Measurements from ENCODE around the gene NDUFA8. TPM values are rescaled to one million over a fixed set of nuclear protein-coding genes. Genes with fewer than 3 reads are reported as not detected.

NDUFA8 gene
- polyA plus RNA-seq, 1 experiment: 90.4 TPM

GRCh38 chr9:122179690-122180074 lies 20.1 kb upstream of the NDUFA8 start:
- H3K9me3 ChIP-seq (ENCODE audit: control insufficient read depth, insufficient read depth, low read length): no peaks in the 10 kb centered on the region
- TF ChIP-seq, protein P1, sequence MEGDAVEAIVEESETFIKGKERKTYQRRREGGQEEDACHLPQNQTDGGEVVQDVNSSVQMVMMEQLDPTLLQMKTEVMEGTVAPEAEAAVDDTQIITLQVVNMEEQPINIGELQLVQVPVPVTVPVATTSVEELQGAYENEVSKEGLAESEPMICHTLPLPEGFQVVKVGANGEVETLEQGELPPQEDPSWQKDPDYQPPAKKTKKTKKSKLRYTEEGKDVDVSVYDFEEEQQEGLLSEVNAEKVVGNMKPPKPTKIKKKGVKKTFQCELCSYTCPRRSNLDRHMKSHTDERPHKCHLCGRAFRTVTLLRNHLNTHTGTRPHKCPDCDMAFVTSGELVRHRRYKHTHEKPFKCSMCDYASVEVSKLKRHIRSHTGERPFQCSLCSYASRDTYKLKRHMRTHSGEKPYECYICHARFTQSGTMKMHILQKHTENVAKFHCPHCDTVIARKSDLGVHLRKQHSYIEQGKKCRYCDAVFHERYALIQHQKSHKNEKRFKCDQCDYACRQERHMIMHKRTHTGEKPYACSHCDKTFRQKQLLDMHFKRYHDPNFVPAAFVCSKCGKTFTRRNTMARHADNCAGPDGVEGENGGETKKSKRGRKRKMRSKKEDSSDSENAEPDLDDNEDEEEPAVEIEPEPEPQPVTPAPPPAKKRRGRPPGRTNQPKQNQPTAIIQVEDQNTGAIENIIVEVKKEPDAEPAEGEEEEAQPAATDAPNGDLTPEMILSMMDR (IDR thresholded peaks at IDR 0.05; ENCODE audit: low read depth, low read length): no peak
- ChIA-PET CTCF (no interaction called here), POLR2A (no interaction called here)
- H3K27me3 ChIP-seq (ENCODE audit: control insufficient read depth, insufficient read depth, low read length): peaks cover 33% of the 10 kb centered on the region
- no peak overlapping the region for H3K4me3 ChIP-seq (ENCODE audit: low read depth, low read length)
- no peak for DNase-seq (ENCODE audit: low read depth, low spot score)
- H3K27ac ChIP-seq (ENCODE audit: low read depth, low read length): no peak overlapping the region

DNA sequence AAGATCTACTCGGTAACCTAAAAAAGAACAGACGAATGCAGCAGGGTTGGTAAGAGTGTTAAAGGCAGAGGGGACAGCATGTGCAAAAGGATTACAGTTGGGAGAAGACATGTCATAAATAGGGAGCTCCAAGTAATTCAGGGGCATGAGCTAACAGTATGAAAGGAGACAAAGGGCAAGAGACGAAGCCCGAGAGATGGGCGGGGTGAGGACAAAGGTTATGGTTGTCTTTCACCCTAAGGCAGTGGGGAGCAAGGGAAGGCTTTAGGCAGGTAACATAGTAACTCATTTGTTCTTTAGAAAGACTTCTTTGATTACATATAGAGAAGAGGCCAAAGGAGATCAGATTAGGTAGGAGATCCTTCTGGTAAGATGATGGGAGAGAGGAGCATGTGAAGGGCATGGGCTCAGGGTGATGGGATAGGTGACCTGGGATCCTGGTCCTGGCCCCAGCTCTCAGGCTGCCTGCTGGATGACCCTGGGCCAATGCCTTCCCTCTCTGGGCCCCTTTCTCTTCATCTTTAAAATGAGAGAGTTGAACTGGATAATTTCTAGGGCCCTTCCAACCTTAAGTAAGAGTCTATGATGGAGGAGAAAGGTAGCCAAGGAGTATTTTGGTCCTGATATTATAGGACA lies 19.6 kb upstream of the NDUFA8 start:
- peaks cover 30% of the 10 kb centered on the region for H3K27me3 ChIP-seq (ENCODE audit: control insufficient read depth, insufficient read depth, low read length)
- DNase-seq (ENCODE audit: low read depth, low spot score): no peak
- POLR2A ChIA-PET: interaction anchor here (0.7 kb wide), 1 partner anchor 47 kb away, joined by 3 read pairs; no protein-coding TSS in a partner anchor
- H3K4me3 ChIP-seq (ENCODE audit: low read depth, low read length): no peak overlapping the region
- no peak overlapping the region for H3K27ac ChIP-seq (ENCODE audit: low read depth, low read length)
- TF ChIP-seq, protein P1 (IDR thresholded peaks at IDR 0.05; ENCODE audit: low read depth, low read length): no peak
- CTCF ChIA-PET: interaction anchor here (1.0 kb wide), 1 partner anchor 80 kb away, joined by 3 read pairs; no protein-coding TSS in a partner anchor
- no peaks in the 10 kb centered on the region for H3K9me3 ChIP-seq (ENCODE audit: control insufficient read depth, insufficient read depth, low read length)

GRCh38 chr9:122176916-122177315 lies 17.3 kb upstream of the NDUFA8 start:
- Histone ChIP-seq H3K27me3 (ENCODE audit: control insufficient read depth, insufficient read depth, low read length) (peaks cover 18% of the 10 kb centered on the region), H3K4me3 (ENCODE audit: low read depth, low read length) (no peak overlapping the region), H3K9me3 (ENCODE audit: control insufficient read depth, insufficient read depth, low read length) (no peaks in the 10 kb centered on the region), H3K27ac (ENCODE audit: low read depth, low read length) (no peak overlapping the region)
- TF ChIP-seq, protein P1 (IDR thresholded peaks at IDR 0.05; ENCODE audit: low read depth, low read length): no peak
- no peak for DNase-seq (ENCODE audit: low read depth, low spot score)
- ChIA-PET POLR2A (no interaction called here), CTCF (no interaction called here)

GRCh38 chr9:122173670-122174069 lies 14.1 kb upstream of the NDUFA8 start:
- POLR2A ChIA-PET: no interaction called here
- H3K27ac ChIP-seq (ENCODE audit: low read depth, low read length): no peak overlapping the region
- H3K27me3 ChIP-seq (ENCODE audit: control insufficient read depth, insufficient read depth, low read length): peaks cover 29% of the 10 kb centered on the region
- no peak overlapping the region for H3K4me3 ChIP-seq (ENCODE audit: low read depth, low read length)
- H3K9me3 ChIP-seq (ENCODE audit: control insufficient read depth, insufficient read depth, low read length): no peaks in the 10 kb centered on the region
- TF ChIP-seq, protein P1 (IDR thresholded peaks at IDR 0.05; ENCODE audit: low read depth, low read length): no peak
- DNase-seq (ENCODE audit: low read depth, low spot score): no peak
- CTCF ChIA-PET: no interaction called here

GRCh38 chr9:122172131-122172530 lies 12.6 kb upstream of the NDUFA8 start:
- Histone ChIP-seq H3K9me3 (ENCODE audit: control insufficient read depth, insufficient read depth, low read length) (no peaks in the 10 kb centered on the region), H3K27me3 (ENCODE audit: control insufficient read depth, insufficient read depth, low read length) (peaks cover 28% of the 10 kb centered on the region), H3K27ac (ENCODE audit: low read depth, low read length) (no peak overlapping the region), H3K4me3 (ENCODE audit: low read depth, low read length) (no peak overlapping the region)
- TF ChIP-seq, protein P1 (IDR thresholded peaks at IDR 0.05; ENCODE audit: low read depth, low read length): no peak
- ChIA-PET POLR2A (interaction anchor here (0.7 kb wide), 1 partner anchor 740 kb away, joined by 4 read pairs; no protein-coding TSS in a partner anchor), CTCF (no interaction called here)
- DNase-seq (ENCODE audit: low read depth, low spot score): no peak

All from AG04450 (cell line).